Measurements from ENCODE around the gene SP110.
"Not testable (repeated sequence)": the region's sequence is repeated elsewhere in the genome, so short reads cannot be mapped to it uniquely, and the experiment has no call there.

The SP110 gene

DNA sequence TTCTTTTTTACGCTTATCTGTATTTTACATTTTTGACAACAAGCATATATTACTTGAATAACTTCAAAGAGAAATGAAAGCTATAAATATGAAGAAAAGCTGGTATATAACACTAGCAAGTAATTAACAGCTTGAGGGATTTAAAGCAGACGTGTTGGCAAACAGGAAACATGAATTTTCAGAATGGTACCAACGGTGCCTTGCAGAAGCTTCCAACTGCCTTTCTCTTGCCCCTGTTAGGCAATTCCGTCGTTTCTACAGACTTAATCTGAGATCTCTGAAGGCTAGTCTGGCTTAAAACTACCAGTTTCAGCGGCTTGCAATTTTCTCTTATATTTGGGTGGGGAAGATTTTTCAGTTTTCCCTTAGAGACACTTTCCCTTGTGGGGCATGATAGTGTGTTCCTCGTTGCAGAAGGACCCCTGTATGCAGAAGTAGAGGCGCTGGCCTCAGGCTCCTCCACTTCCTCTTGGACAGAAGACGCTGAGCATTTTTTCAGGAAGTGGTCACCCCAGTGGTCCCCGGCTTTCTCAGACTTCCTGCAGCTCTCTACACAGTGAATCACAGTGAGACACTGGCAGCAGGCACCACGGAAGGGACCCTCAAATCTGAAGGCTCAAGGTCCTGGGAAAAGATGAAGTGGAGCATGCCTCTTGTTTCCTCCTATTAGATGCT, 94.9 kb downstream of the SP110 start:
- no peak for DNase-seq (ENCODE audit: low read depth)

DNA sequence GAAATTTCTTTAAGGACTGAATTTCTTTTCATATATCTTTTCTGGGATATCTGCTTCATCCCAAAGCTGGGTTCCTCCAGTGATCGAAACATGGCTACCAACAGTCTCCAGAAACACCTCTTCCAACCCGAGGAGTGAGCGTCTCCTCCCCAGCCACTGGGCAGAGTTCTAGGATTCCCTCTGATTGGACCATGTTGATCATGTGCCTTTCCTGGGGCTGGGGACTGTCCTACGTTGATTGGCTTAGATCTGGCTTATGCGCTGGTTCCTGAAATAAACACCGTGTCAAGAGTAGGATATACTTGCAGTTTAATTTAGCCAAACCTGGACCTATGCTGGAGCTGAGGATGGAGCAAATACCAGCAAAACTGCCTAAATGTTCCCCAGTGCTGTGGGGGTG, 95.5 kb downstream of the SP110 start:
- DNase-seq (ENCODE audit: low read depth), result no peak

GRCh38 chr2:230120376-230120775, 99.4 kb downstream of the SP110 start:
- not testable (repeated sequence) for DNase-seq (ENCODE audit: low read depth)

GRCh38 chr2:230119827-230120226, 100.0 kb downstream of the SP110 start:
- not testable (repeated sequence) for DNase-seq (ENCODE audit: low read depth)

All from activated T-cell treated with anti-CD3 and anti-CD28 coated beads for 1 hour (primary cell).